Activated CD4-positive, CD25-positive, alpha-beta regulatory T cell treated with anti-CD3 and anti-CD28 coated beads, Interleukin-2, amount 50 U/mL, for 72 hours (primary cell): ENCODE data around the gene TRIM31.

ENCODE experiments used
- DNase-seq: peaks from one replicate; pipeline ENCODE4 v3.0.0; 2021

TRIM31 gene, protein sequence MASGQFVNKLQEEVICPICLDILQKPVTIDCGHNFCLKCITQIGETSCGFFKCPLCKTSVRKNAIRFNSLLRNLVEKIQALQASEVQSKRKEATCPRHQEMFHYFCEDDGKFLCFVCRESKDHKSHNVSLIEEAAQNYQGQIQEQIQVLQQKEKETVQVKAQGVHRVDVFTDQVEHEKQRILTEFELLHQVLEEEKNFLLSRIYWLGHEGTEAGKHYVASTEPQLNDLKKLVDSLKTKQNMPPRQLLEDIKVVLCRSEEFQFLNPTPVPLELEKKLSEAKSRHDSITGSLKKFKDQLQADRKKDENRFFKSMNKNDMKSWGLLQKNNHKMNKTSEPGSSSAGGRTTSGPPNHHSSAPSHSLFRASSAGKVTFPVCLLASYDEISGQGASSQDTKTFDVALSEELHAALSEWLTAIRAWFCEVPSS

DNA sequence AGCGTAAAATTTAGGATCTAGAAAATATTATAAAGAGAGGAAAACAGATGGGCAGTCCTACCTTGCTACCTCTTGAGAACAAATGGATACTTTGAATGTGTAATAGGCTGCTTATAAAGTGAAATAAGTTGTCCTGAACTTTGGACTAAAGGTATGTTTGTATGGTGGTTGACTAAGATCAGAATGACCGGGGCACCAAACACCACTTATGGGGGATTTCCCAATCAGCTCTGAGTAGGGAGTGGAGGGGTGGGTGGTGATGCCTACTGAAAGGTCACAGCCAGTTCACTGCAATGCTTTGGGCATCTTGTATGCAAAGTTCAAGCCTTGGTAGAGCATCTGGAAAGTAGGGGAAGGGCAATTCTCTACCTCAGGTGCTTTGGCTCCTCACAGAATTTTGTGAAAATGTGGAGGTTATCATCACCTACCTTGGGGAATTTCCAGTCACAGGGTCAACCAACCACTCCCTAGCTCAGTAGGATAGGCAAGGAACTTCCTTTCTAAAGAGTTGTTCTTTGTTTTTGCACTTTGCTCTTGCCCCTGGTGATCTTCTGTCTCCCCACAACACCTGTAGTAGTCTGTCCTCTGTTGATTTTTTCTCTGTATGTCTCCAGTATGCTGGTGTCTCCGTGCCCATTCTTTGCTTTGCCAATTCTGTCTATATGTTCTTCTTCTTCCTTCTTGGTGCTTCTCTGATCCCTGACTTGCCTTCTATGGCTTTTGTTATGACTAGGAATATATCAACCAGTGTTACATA is at the start of gene TRIM31:
TRIM31 (minus strand) TSS at position 88 of the 757 bp plus-strand sequence. CDS start 285 bp downstream, outside the sequence.
- DNase-seq: no peak

DNA sequence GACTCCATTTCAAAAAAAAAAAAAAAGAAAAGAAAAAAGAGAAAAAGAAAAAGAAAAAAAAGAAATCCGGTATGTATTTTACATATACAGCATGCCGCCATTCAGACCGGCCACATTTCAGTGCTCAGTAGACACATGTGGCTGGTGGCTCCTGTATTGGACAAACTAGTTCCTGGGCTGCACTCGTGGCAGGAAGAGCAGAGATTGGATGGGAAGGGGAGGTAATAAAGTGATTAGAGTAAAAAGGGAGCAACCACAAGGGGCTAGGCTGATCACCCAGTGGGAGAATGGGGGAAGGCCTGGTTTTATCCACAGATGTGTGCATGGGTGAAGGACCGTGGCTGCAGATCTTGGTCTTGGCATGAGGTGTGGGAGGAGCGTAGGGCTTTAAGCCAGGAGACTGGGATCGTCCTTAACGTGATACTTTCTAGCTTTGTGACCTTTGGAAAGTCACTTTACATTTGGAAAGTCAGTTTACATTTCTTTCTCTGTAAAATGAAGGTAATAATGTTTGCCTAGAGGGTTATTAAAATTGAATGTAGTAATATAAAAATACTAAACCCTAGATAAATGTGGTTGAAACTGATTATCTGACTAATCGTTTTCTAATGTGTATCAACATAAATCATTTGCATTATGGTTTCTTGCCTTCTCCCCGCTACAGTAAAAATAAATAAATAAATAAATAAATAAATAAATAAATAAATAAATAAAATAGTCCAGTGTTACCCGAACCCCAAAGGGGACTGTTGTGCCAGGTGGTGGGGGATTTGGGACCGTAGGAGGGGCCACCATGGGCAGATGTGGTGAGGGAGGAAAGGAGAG is 49.6 kb upstream of the TRIM31 start:
- DNase-seq: no peak

DNA sequence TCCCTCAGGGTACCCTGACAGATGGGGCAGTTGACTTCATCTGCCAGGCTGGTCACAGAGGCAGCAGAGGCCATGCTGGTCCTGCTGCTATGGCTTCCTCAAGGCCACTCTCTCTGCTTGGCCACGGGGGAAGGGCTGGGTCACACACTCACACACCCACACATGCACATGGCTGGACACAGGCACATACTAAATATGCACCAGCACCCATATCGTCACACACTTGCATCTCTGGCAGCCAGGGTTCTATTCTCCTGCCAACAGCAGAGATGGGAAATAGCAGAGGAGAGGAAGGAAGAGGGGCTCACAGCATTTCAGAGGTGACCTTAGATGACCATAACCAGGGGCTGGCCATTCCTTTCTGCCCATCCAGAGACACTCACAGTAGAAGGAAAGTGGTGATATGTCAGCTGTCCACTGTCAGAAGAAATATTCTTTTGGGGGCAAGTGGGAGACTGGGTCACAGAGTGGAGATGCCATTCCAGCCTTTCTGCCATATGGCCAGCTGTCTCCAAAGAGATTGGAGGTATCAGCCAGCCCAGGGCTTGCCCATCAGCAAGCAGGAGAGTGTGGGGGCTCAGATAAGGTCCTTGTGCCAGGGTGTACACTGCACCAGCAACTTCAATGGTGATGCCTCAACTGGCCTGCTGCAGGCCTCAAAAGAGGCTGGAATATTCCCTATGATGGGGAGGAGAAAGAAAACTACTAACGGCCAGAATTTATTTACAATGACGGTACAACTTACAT is 48.1 kb upstream of the TRIM31 start, which contains the start of gene TRIM10:
TRIM10 (minus strand) TSS at position 427 of the 747 bp plus-strand sequence; CDS start at position 74, 353 bp downstream.
- DNase-seq: no peak

DNA sequence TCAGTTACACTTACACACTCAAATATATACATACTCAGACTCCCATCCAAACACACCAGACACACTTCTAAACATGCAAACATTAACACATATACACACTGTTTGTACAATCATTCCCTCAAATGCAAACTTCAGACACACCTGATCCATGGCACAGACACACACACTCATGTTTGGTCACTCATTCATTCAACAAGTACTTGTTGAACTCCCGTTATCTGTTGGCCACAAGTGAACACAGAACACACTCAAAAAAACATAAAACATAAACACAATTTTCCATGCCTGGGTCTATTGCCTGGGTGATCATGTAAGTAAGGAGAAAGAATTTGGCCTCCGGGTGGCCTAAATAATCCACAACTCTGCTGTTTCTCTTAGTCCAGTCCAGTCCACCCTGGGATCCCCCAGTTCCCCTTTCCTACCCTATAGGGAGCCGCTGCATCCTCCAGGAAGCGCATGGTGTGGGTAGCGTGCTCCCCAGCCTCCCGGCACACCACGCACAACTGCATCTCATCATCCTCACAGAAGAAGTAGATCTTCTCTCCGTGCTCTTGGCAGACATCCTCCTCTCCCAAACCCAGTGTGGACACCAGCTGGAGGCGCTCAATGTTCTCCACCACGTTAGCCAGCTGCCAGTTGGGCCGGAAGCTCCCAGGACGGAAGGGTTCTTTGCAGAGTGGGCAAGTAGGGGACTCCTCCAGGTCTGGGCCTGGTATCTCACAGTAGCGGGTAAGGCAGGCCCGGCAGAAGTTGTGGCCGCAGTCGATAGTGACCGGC is 47.3 kb upstream of the TRIM31 start:
- no peak for DNase-seq

DNA sequence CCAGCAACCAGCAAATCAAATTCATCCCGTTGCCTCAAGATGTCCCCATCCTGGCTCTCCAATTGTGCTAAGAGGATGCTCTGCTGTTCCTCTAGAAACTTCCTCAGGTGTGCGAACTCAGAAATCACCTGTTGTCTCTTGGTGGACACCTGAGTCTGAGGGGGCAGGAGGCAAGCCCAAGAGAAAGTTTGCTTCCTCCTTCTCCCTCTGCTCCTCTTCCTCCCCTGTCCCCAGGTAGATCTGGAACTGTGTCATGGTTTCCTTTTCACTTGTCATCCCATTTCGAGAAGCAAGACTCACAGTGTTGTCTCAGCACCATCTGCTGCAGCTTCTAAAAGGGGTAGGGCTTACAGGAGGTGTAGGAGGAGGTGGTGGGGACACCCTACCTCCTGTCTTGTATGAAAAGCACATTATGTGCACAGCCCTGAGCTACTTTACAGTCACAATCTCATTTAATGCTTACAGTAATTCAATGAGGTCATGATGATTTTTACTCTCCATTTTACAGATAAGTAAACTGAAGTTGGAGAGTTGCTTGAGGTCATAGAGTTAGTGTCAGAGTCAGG is 45.7 kb upstream of the TRIM31 start:
- DNase-seq: no peak

- DNase-seq: no peak
Measured at GRCh38 chr6:30157999-30158398, 45.1 kb upstream of the TRIM31 start.

GRCh38 chr6:30157581-30157980 is 44.7 kb upstream of the TRIM31 start:
- no peak for DNase-seq

- no peak for DNase-seq
Measured at GRCh38 chr6:30156774-30157173, 43.9 kb upstream of the TRIM31 start.

GRCh38 chr6:30156262-30156599 is 43.3 kb upstream of the TRIM31 start:
- DNase-seq: no peak

GRCh38 chr6:30155520-30156261 is 42.8 kb upstream of the TRIM31 start:
- DNase-seq: no peak

DNA sequence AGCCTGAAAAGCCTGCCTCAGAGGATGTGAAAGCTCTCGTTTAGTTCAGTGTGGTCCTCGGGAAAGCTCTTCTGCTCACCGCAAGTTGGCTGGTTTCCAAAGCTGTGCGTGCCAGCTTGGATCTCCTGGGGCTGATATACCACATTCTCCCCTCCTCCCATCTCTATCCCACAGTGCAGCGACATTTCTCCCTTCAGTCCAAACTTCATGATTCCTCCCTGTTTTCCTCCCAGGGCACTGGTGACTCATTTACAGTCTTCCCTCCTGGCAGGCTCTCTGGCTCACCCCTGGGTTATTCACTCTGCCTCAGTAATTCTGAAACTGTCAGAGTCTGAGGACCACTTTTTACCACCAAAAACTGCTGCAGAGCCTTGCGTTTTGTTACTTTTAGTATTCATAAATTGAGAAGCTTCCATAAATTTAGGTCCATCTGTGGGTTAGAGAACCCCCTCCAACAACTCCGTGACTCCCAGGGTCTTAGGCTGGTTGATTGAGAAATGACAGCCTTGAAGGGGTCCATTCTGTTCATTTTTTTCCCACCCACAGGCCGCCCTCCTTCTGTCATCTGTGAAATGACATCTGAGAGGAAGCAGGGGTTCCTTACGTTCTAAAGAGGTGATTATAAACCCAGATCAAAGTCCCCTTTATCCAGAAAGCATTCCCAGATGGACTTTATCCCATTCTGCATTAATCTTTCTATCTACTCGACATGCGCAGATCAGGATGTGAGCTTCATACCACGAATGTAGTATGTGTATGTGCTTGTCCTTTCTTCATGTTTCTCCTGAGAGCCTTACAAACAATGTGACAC is 42.0 kb upstream of the TRIM31 start:
- DNase-seq: no peak

DNA sequence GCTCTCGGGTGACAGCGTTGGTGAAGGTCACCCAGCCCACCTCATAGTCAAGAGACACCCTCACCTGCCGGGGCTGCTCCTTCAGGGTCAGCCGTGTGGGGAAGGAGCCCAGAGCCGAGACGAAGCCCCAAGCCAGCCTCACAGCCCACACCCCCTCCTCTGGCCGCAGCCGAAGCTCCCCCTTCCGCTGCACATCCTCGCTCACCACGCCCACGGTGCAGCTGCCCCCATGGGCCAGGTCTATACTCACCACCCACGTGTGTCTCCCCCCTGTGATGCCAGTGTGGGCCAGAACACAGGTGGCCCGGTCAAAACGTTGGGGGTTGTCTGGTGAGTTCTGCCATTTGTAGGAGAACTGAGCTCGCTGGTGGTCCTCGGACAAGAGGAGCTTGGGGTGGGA is 41.2 kb upstream of the TRIM31 start:
- no peak for DNase-seq

GRCh38 chr6:30152910-30153610 is 40.2 kb upstream of the TRIM31 start:
- no peak for DNase-seq

DNA sequence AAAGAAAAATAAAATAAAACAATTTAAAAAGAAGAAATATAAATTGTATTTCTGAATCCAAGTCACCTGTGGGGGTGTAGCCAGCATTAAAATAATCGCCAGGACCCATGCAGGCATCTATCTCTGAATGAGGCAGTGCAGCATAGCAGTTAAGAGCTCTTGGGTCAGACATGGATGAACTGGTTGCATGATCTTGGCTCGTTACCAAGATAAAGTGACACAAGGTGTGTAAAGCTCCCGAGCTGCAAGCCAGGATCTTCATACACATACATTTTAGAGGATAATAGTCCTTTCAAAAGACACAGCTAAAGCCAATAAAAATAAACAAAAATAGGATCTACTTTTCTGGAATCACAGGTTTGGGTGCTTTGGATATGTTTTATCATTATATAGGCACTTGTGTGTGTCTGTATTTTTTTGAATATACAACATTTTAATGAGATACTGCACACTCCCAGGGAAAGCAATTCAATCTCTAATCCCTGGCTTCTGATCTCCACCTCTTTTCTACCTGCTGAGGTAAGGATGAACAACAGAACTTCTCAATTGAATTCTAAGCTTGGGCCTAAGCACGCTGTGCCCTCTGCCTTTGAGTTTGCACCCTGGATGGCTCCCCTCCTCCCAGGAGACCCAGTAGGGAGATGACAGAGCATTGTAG is 39.3 kb upstream of the TRIM31 start:
- no peak for DNase-seq

- no peak for DNase-seq
Measured at GRCh38 chr6:30151580-30151979, 38.7 kb upstream of the TRIM31 start.

- no peak for DNase-seq
Measured at GRCh38 chr6:30150671-30151395, 37.9 kb upstream of the TRIM31 start.

DNA sequence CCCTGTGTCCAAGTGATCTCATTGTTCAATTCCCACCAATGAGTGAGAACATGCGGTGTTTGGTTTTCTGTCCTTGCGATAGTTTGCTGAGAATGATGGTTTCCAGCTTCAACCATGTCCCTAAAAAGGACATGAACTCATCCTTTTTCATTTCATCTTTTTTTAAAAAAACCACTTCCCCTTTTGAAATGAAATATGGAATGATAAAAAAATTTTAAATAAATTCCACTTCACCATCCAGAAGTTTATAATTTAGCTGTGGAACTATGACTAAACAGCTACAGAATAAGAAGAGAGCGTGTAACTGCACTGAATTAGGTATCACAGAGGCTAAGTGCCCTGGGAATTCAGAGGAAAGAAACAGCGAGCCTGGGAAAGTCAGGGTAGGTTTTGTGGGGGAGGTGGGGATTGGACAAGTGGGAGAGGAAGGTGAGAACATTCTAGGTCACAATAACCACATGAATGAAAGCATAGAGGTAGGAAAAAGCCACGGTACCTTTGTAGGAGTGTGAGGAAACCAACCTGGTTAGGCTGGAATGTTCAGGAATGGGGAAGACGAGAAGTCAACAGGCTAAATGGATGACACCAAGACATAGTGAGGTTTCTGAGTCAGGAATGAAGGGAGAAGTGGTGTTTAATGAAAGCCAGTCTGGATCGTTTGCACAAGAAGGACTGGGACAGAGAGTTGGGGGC is 37.1 kb upstream of the TRIM31 start:
- no peak for DNase-seq
